Activated CD8-positive, alpha-beta memory T cell treated with anti-CD3 and anti-CD28 coated beads for 36 hours (primary cell): ENCODE results near the gene NLN. TPM values are rescaled to one million over a fixed set of nuclear protein-coding genes. Genes with fewer than 3 reads are reported as not detected.
"Not testable (repeated sequence)": the region's sequence is repeated elsewhere in the genome, so short reads cannot be mapped to it uniquely, and the experiment has no call there.

Experiments used
- CTCF ChIA-PET: fragments of 350-600 bp; sonication (Branson Sonifier 250); formaldehyde crosslinking; loops from one replicate; lab custom pipeline; 2021; ENCODE audit warnings: antibody characterized with exemption; lab: Charles Lee
- POLR2A ChIA-PET: fragments of 350-600 bp; sonication (Branson Sonifier 250); formaldehyde crosslinking; loops from one replicate; lab custom pipeline; 2021; ENCODE audit warnings: antibody characterized with exemption; lab: Charles Lee
- total RNA-seq, 2 experiments: library from RNA; stranded (reverse); gene quantifications; one replicate each; pipeline ENCODE4 v1.2.3, GENCODE V29; 2021

NLN gene
- total RNA-seq, 2 experiments from 2014 or later: 33.4 to 38.3 TPM

GRCh38 chr5:65820373-65820772 is 98.4 kb downstream of the NLN start:
- CTCF ChIA-PET: interaction anchor here (0.6 kb wide), 1 partner anchor 119 kb away, joined by 4 read pairs; no protein-coding TSS in a partner anchor

DNA sequence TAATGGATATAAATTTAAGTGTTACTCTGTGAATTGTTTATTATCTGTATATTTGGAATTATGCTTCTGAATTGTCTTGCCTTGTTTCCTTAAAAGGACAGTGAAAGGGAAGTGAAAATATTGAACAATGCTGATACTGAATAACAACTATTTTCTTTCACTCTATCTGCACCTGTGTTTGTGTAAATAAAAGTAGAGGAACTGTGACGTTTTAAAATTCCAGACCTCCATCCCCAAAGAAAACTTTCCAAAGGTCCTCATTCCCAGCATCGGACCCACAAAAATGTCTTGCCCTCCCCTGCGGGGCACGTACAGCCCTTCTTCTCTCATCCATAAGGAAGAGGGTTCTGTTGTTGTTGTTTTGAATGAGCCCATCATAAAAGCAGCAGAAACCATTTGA is 100.0 kb downstream of the NLN start:
- POLR2A ChIA-PET: no interaction called here
- CTCF ChIA-PET: no interaction called here

More at GRCh38 chr5:65820373-65820772, 98.4 kb downstream of the NLN start:
- POLR2A ChIA-PET: no interaction called here

- CTCF ChIA-PET: no interaction called here
- POLR2A ChIA-PET: no interaction called here
Measured at GRCh38 chr5:65822710-65823109, 100.7 kb downstream of the NLN start.

- CTCF ChIA-PET: no interaction called here
Measured at GRCh38 chr5:65823204-65823603, 101.2 kb downstream of the NLN start.

GRCh38 chr5:65823845-65824445 is 101.9 kb downstream of the NLN start:
- CTCF ChIA-PET: no interaction called here
- POLR2A ChIA-PET: no interaction called here

More at GRCh38 chr5:65823204-65823603, 101.2 kb downstream of the NLN start:
- POLR2A ChIA-PET: no interaction called here

DNA sequence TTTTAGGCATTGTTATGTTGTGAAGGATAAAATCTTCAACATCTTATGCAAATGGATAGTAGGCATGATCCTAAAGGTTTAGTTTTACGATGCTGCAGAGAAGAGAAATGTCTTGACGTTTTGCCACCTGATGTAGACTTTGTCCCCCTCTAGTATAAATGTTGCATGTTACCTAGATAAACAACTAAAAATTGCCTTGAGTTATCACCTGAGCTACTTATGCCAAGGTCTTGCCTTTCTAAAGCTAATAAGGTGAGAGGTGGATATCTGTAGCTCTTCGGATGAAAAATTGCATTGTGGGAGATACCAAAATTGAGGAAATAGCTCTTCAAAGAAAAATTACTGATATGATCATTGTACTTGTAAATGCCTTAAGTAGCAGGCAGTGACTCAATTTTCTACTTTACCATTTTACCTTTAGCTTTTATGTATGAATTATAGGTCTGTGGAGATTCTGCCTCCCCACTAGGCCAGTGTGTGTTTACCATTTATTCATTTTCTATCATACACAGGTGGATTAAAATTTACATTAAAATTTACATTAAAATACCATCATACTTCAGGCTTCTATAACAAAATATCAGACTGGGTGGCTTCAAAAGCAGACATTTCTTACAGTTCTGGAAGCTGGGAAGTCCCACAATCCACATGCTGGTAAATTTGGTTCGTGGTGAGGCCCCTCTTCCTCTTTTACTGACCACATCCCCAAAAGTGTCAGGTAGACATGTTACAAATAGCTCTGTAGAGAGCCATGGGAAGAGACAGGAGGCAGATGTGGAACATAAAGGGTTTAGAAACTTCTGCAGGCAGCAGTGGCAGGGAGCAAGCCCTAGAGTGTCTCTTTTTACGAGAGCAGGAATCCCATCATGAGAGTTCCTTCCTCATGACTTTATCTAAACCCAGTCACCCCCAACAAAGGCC is 103.7 kb downstream of the NLN start:
- ChIA-PET POLR2A (no interaction called here), CTCF (no interaction called here)

GRCh38 chr5:65828022-65828896 is 106.3 kb downstream of the NLN start:
- ChIA-PET CTCF (no interaction called here), POLR2A (no interaction called here)

GRCh38 chr5:65830856-65831255 is 108.9 kb downstream of the NLN start:
- ChIA-PET CTCF (no interaction called here), POLR2A (no interaction called here)

GRCh38 chr5:65831276-65831675 is 109.3 kb downstream of the NLN start:
- CTCF ChIA-PET: no interaction called here
- POLR2A ChIA-PET: no interaction called here

- ChIA-PET POLR2A (no interaction called here), CTCF (no interaction called here)
Measured at GRCh38 chr5:65832152-65832551, 110.1 kb downstream of the NLN start.

DNA sequence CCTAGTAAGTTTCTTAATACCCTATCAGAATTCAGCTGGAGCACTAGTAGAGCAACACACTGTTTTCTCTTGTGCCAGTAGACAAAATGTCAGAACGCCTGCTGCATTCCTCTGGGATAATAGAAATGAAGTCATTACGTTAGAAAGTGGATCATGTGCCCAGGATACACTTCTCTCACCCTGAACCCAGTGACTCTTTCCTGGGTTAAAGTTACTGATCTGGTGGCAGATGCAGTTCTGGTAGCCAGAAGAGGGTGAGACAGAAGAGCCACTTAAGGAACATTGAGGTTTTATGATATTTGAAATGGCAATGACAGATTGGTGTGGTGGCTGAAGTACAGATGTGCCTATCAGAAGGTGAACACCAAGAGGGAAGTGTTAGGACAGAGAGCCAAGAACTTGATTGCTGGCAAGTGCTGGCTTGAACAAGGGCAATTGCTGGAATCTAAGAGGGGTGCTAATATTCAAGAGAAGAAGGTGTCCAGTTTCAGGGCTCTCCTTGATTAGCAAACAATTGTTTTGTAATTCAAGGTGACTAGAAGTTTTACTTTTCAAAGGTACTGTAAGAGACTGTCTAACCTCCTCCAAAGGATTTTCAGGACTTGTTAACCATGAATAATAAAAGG is 110.7 kb downstream of the NLN start:
- ChIA-PET POLR2A (no interaction called here), CTCF (no interaction called here)

GRCh38 chr5:65833780-65834179 is 111.8 kb downstream of the NLN start:
- ChIA-PET CTCF (no interaction called here), POLR2A (no interaction called here)

DNA sequence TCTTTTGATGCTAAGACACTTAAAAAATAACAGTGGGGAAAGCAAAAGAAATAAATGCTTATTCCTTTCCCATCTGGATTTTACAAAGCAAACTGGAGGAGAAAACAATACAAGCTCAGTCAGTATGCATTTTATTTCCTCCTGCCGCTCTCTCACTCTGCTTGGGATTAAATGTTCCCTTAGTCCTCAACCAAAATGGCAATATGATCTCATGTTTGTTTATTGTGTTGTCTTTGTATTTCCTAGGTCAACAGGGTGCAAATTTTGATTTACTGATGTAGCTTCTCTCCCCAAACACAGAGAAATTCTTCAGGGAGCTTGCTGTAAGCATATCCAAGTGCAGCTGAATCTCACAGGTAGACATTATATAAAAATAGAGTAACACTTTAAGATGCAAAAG is 112.3 kb downstream of the NLN start:
- CTCF ChIA-PET: no interaction called here
- POLR2A ChIA-PET: no interaction called here

DNA sequence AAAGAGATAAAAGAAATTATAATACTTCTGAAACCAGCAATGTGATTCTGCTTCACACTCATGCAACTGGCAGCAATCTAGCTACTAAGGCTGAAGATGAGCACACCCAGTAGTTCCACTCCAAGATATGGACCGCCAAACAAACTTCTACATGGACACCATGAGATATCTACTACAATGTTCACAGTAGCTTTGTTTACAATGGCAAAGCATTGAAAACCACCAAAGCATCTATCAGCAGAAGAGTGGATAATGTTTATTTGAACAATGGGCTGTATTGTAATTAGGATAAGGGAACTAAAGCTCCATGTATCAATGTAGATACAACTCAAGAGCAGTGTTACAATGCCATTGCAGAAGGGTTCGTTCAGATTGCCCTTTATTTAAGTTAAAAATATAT is 113.2 kb downstream of the NLN start:
- ChIA-PET CTCF (no interaction called here), POLR2A (no interaction called here)

DNA sequence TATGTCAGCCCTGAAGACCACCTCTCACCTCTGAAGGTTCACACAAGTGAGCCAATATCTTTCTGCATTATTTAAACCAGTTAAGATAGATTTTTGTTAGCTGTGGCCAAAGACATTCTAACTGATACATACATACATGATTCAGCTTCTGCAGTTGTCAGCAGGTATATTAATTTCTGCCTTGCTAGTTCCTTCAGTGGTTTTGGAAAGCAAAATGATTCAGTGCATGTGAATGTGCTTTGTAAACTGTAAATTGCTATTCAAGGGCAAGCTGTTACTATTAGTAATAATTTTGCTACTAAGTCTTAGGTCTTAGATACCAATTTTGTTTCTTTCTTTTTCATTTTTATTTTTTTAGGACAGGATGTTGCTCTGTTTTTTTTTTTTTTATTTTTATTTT is 115.1 kb downstream of the NLN start:
- POLR2A ChIA-PET: interaction anchor here (0.6 kb wide), 1 partner anchor 202 kb away, joined by 3 read pairs; no protein-coding TSS in a partner anchor
- CTCF ChIA-PET: no interaction called here

- CTCF ChIA-PET: not testable (repeated sequence)
Measured at GRCh38 chr5:65839170-65839569, 117.2 kb downstream of the NLN start.

DNA sequence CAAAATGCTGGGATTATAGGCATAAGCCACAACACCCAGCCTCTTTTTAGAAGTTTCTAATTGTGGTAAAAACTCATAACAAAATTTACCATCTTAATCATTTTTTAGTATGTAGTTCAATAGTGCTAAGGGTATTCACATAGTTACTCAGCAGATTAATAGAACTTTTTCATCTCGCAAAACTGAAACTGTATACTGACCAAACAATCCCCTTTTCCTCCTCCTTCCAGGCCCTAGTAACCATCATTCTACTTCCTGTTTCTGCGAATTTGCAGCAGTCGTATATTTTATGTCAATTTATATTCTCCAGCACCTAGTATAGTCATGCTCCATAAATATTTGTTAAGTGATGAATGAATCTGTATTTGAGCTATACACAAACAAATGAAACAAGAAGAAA is 118.1 kb downstream of the NLN start:
- ChIA-PET POLR2A (no interaction called here), CTCF (no interaction called here)

More at GRCh38 chr5:65839170-65839569, 117.2 kb downstream of the NLN start:
- POLR2A ChIA-PET: not testable (repeated sequence)

DNA sequence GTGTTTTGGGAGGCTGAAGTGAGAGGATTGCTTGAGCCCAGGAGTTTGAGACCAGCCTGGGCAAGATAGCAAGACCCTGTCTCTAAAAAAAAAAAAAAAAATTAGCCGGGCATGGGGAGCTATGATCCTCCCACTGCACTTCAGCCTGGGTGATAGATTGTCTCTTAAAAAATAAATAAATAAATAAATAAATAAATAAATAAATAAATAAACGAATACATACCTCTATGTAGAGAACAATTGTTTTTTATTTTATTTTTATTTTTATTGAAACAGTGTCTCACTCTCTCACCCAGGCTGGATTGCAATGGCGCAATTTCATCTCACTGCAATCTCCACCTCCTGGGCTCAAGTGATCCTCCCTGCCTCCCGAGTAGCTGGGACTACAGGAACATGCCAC is 122.8 kb downstream of the NLN start:
- POLR2A ChIA-PET: interaction anchor here (0.6 kb wide), 2 partner anchors 137 to 746 kb away, joined by 3 read pairs; no protein-coding TSS in a partner anchor
- CTCF ChIA-PET: not testable (repeated sequence)

DNA sequence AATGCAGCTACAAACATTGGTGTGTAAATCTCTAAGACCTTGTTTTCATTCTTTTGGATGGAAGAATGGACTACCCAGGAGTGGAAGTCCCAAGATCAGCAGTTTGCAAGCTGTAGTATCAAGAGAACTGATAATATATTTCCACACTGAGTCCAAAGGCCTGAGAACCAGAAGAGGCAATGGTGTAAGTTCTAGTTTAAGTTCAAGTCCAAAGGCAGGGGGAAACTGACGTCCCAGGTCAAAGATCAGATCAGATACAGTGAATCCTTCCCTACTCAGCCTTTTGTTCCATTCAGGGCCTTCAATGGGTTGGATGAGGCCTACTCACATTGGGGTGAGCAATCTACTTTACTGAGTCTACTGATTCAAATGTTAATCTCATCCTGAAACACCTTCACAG is 124.1 kb downstream of the NLN start:
- CTCF ChIA-PET: no interaction called here
- POLR2A ChIA-PET: no interaction called here
